Thyroid gland (tissue), 4 donors: ENCODE results near the gene C19orf38.

ENCODE experiments used
- CTCF ChIP-seq, 6 experiments: fragments of 200-600 bp in 3 of 6; fragments of 450-650 bp in 3 of 6; sonication (generic) in 3 of 6; IDR thresholded peaks; one replicate each; pipeline ENCODE4 v1.5.1; 2016 to 2019; ENCODE audit warnings: antibody characterized with exemption in 6 of 6, mild to moderate bottlenecking in 2 of 6, inconsistent platforms in 1 of 6, moderate library complexity in 1 of 6
- POLR2A ChIP-seq, 2 donors: fragments of 450-650 bp; IDR thresholded peaks; one replicate each; pipeline ENCODE4 v1.6.1; 2017; ENCODE audit warnings: antibody characterized with exemption in 2 of 2, mild to moderate bottlenecking in 2 of 2, moderate library complexity in 1 of 2

GRCh38 chr19:10895363-10895762 lies 47.1 kb downstream of the C19orf38 start:
- TF ChIP-seq CTCF (IDR thresholded peaks at IDR 0.05) (no peak), POLR2A (IDR thresholded peaks at IDR 0.05) (no peak)
